Glutamatergic neuron (in vitro differentiated cells): Measurements from ENCODE around the gene PAFAH1B1. TPM values are rescaled to one million over a fixed set of nuclear protein-coding genes. Genes with fewer than 3 reads are reported as not detected.

Source experiments
- DNase-seq: peaks from one replicate; pipeline ENCODE4 v3.0.0; 2022
- H3K27ac Mint-ChIP-seq: one replicate; pipeline ENCODE4 v1.8.0; 2020; ENCODE audit warnings: mild to moderate bottlenecking, mixed read lengths, inconsistent platforms; ENCODE audit not compliant: unreplicated experiment
- H3K27me3 Mint-ChIP-seq: one replicate; pipeline ENCODE4 v1.8.0; 2020; ENCODE audit warnings: mild to moderate bottlenecking, moderate library complexity, mixed read lengths, inconsistent platforms; ENCODE audit not compliant: unreplicated experiment
- H3K36me3 Mint-ChIP-seq: one replicate; pipeline ENCODE4 v1.8.0; 2020; ENCODE audit warnings: mild to moderate bottlenecking, mixed read lengths, inconsistent platforms; ENCODE audit not compliant: unreplicated experiment
- H3K4me1 Mint-ChIP-seq: one replicate; pipeline ENCODE4 v1.8.0; 2020; ENCODE audit warnings: mild to moderate bottlenecking, low read depth, mixed read lengths, inconsistent platforms; ENCODE audit not compliant: unreplicated experiment
- H3K4me3 Mint-ChIP-seq: one replicate; pipeline ENCODE4 v1.8.0; 2020; ENCODE audit warnings: mild to moderate bottlenecking, mixed read lengths, inconsistent platforms; ENCODE audit not compliant: unreplicated experiment
- H3K9me3 Mint-ChIP-seq: one replicate; pipeline ENCODE4 v1.8.0; 2020; ENCODE audit warnings: mild to moderate bottlenecking, moderate library complexity, mixed read lengths, inconsistent platforms; ENCODE audit not compliant: unreplicated experiment
- total RNA-seq: library from RNA; stranded (reverse); fragmentation: NEBNext Ultra II Directional; extraction: Animal tissue kit (Norgen Biotek cat#: 25700); gene quantifications from one replicate; pipeline ENCODE4 v1.2.1, GENCODE V29; 2021; ENCODE audit not compliant: unreplicated experiment
- TF ChIP-seq, protein P1 (sequence below): fragments of 200-600 bp; sonication (generic); IDR thresholded peaks from one replicate; pipeline ENCODE4 v1.5.0; 2021; ENCODE audit not compliant: partially characterized antibody, unreplicated experiment

The PAFAH1B1 gene
- total RNA-seq, 1 donor from 2014 or later = 296 TPM

GRCh38 chr17:2712300-2713043 lies 119.0 kb downstream of the PAFAH1B1 start:
- Mint-ChIP-seq H3K9me3 (peaks cover 9% of the 10 kb centered on the region), H3K27me3 (peaks cover 6% of the 10 kb centered on the region), H3K27ac (peak overlapping the region; percentile 53), H3K4me1 (peaks cover 10% of the 10 kb centered on the region), H3K4me3 (peak overlapping the region; percentile 87), H3K36me3 (no peaks in the 10 kb centered on the region)
- DNase-seq = no peak
- TF ChIP-seq, protein P1, sequence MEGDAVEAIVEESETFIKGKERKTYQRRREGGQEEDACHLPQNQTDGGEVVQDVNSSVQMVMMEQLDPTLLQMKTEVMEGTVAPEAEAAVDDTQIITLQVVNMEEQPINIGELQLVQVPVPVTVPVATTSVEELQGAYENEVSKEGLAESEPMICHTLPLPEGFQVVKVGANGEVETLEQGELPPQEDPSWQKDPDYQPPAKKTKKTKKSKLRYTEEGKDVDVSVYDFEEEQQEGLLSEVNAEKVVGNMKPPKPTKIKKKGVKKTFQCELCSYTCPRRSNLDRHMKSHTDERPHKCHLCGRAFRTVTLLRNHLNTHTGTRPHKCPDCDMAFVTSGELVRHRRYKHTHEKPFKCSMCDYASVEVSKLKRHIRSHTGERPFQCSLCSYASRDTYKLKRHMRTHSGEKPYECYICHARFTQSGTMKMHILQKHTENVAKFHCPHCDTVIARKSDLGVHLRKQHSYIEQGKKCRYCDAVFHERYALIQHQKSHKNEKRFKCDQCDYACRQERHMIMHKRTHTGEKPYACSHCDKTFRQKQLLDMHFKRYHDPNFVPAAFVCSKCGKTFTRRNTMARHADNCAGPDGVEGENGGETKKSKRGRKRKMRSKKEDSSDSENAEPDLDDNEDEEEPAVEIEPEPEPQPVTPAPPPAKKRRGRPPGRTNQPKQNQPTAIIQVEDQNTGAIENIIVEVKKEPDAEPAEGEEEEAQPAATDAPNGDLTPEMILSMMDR = no peak

- H3K27ac Mint-ChIP-seq = peak overlapping the region; percentile 52
- no peaks in the 10 kb centered on the region for H3K36me3 Mint-ChIP-seq
- H3K27me3 Mint-ChIP-seq = peaks cover 6% of the 10 kb centered on the region
- H3K4me1 Mint-ChIP-seq = peaks cover 10% of the 10 kb centered on the region
- H3K9me3 Mint-ChIP-seq = peaks cover 9% of the 10 kb centered on the region
- TF ChIP-seq, protein P1 = no peak
- DNase-seq = no peak
- H3K4me3 Mint-ChIP-seq = peak overlapping the region; percentile 49
These were observed 120.4 kb downstream of the PAFAH1B1 start for GRCh38 chr17:2713881-2714280.

GRCh38 chr17:2716649-2717048 lies 123.2 kb downstream of the PAFAH1B1 start:
- Mint-ChIP-seq H3K9me3 (peaks cover 4% of the 10 kb centered on the region), H3K4me1 (peaks cover 4% of the 10 kb centered on the region), H3K27ac (no peak overlapping the region), H3K27me3 (peaks cover 4% of the 10 kb centered on the region), H3K36me3 (no peaks in the 10 kb centered on the region), H3K4me3 (no peak overlapping the region)
- DNase-seq = no peak
- TF ChIP-seq, protein P1 = no peak

GRCh38 chr17:2718150-2718938 lies 124.9 kb downstream of the PAFAH1B1 start:
- TF ChIP-seq, protein P1 = no peak
- no peaks in the 10 kb centered on the region for H3K36me3 Mint-ChIP-seq
- H3K4me1 Mint-ChIP-seq = no peaks in the 10 kb centered on the region
- H3K4me3 Mint-ChIP-seq = no peak overlapping the region
- DNase-seq = no peak
- no peaks in the 10 kb centered on the region for H3K9me3 Mint-ChIP-seq
- H3K27ac Mint-ChIP-seq = no peak overlapping the region
- H3K27me3 Mint-ChIP-seq = peaks cover 4% of the 10 kb centered on the region

- H3K36me3 Mint-ChIP-seq = no peaks in the 10 kb centered on the region
- H3K4me3 Mint-ChIP-seq = no peak overlapping the region
- DNase-seq = no peak
- H3K27ac Mint-ChIP-seq = no peak overlapping the region
- no peaks in the 10 kb centered on the region for H3K4me1 Mint-ChIP-seq
- peaks cover 4% of the 10 kb centered on the region for H3K27me3 Mint-ChIP-seq
- no peaks in the 10 kb centered on the region for H3K9me3 Mint-ChIP-seq
- TF ChIP-seq, protein P1 = no peak
These were observed 126.4 kb downstream of the PAFAH1B1 start for GRCh38 chr17:2719861-2720260.
